ENCODE data around the gene STC2.

DNA sequence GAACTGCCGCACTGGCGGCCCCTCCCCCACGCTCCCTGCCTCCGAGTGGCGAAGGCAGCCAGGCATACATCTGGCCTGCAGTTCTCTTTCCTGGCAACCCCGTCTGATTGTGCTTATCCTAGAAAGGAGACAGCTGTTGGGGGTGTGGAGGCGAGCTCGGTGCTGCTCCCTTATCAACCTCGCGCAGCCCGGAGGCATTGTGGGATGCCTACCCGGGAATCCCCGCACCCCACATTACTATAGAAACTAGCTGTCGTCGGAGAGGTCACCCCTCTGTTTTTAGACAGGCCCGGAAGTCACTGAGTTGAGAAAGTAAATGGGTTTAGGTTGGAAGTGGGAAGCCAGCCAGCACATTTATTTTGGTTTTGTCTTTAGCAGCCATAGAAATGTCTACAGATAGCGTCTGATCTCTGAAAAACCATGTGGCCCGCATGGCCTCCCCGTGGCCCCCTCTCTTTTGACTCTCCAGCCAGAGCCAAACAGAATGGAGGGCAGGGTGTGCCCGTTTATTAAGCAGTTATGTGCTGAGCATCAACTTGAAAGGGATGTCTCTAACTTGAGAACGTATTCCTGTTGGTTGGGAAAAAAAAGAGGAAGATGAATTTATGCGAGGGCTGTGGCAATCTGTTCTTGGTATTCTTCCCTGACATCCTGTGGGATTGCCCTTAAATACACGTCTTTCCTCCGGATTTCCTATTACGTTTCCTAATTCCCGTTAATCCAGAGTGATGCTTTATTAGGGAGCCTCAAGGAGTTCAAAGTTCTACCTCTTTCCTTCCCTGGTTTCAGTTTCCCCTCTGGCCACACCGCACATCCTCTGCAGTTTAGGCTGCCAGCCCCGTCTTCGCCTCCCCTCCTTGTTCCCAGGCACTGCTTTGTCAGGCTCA, 3.9 kb downstream of the STC2 start:
- TF ChIP-seq CTCF (IDR thresholded peaks at IDR 0.05) (no peak), POLR2A (IDR thresholded peaks at IDR 0.05) (no peak)

All from testis (tissue), 2 donors.